Trophoblast cell (in vitro differentiated cells and primary cell): ENCODE results near the gene NAP1L4.
"Not testable (repeated sequence)": the region's sequence is repeated elsewhere in the genome, so short reads cannot be mapped to it uniquely, and the experiment has no call there.

Experiments
- DNase-seq, 2 donors: peaks; one replicate each; pipeline ENCODE4 v3.0.0-alpha.2; 2016
- H2AFZ ChIP-seq: 2 replicates; pipeline ENCODE4 v1.6.1; 2013; ENCODE audit warnings: low read length, moderate library complexity, mild to moderate bottlenecking; ENCODE audit not compliant: insufficient read depth, poor library complexity
- H2AK5ac ChIP-seq: 2 replicates; pipeline ENCODE4 v1.6.1; 2013; ENCODE audit warnings: mild to moderate bottlenecking, low read length
- H2BK120ac ChIP-seq: 2 replicates; pipeline ENCODE4 v1.6.1; 2013; ENCODE audit warnings: low read length, mild to moderate bottlenecking, moderate library complexity; ENCODE audit not compliant: insufficient read depth, poor library complexity
- H2BK12ac ChIP-seq: 2 replicates; pipeline ENCODE4 v1.6.1; 2013; ENCODE audit warnings: mild to moderate bottlenecking, low read length, moderate library complexity
- H2BK5ac ChIP-seq: 2 replicates; pipeline ENCODE4 v1.6.1; 2013; ENCODE audit warnings: low read length, low read depth, moderate library complexity, mild to moderate bottlenecking; ENCODE audit not compliant: poor library complexity
- H3K14ac ChIP-seq: 2 replicates; pipeline ENCODE4 v1.6.1; 2013; ENCODE audit warnings: mild to moderate bottlenecking, low read length
- H3K18ac ChIP-seq: 2 replicates; pipeline ENCODE4 v1.6.1; 2013; ENCODE audit warnings: mild to moderate bottlenecking, low read length
- H3K23ac ChIP-seq: 2 replicates; pipeline ENCODE4 v1.6.1; 2013; ENCODE audit warnings: low read length
- H3K27ac ChIP-seq: 2 replicates; pipeline ENCODE4 v1.5.1; 2013; ENCODE audit warnings: low read depth, mild to moderate bottlenecking, inconsistent platforms, low read length, moderate library complexity
- H3K27me3 ChIP-seq: 2 replicates; pipeline ENCODE4 v1.6.1; 2013; ENCODE audit warnings: inconsistent platforms, mild to moderate bottlenecking, low read length, moderate library complexity; ENCODE audit not compliant: insufficient read depth
- H3K36me3 ChIP-seq, 2 experiments: 1 replicate in 1 of 2; 2 replicates in 1 of 2; pipeline ENCODE4 v1.6.1; 2013; ENCODE audit warnings: low read length in 2 of 2, mild to moderate bottlenecking in 2 of 2, moderate library complexity in 1 of 2; ENCODE audit not compliant: insufficient read depth in 2 of 2, control insufficient read depth in 1 of 2
- H3K4ac ChIP-seq: 2 replicates; pipeline ENCODE4 v1.6.1; 2013; ENCODE audit warnings: low read depth, mild to moderate bottlenecking, low read length, moderate library complexity
- H3K4me1 ChIP-seq, 2 experiments: 1 replicate in 1 of 2; 2 replicates in 1 of 2; pipeline ENCODE4 v1.6.1; 2013; ENCODE audit warnings: low read length in 2 of 2, mild to moderate bottlenecking in 2 of 2, moderate library complexity in 1 of 2; ENCODE audit not compliant: insufficient read depth in 2 of 2, control insufficient read depth in 1 of 2
- H3K4me2 ChIP-seq: 2 replicates; pipeline ENCODE4 v1.6.1; 2013; ENCODE audit warnings: inconsistent platforms, mild to moderate bottlenecking, low read length, moderate library complexity
- H3K4me3 ChIP-seq: 2 replicates; pipeline ENCODE4 v1.5.1; 2013; ENCODE audit warnings: mild to moderate bottlenecking, low read depth, low read length, inconsistent platforms
- H3K79me1 ChIP-seq: one replicate; pipeline ENCODE4 v1.6.1; 2013; ENCODE audit warnings: low read length
- H3K79me2 ChIP-seq: 2 replicates; pipeline ENCODE4 v1.6.1; 2013; ENCODE audit warnings: low read length, mild to moderate bottlenecking; ENCODE audit not compliant: control insufficient read depth, insufficient read depth, poor library complexity
- H3K9ac ChIP-seq: 2 replicates; pipeline ENCODE4 v1.6.1; 2013; ENCODE audit warnings: mild to moderate bottlenecking, low read length
- H3K9me3 ChIP-seq: 2 replicates; pipeline ENCODE4 v1.6.1; 2013; ENCODE audit warnings: low read depth, mild to moderate bottlenecking, control low read depth, inconsistent platforms, low read length; ENCODE audit not compliant: insufficient read depth
- H4K12ac ChIP-seq: 2 replicates; pipeline ENCODE4 v1.6.1; 2013; ENCODE audit warnings: low read depth, mild to moderate bottlenecking, low read length, moderate library complexity
- H4K8ac ChIP-seq: 2 replicates; pipeline ENCODE4 v1.6.1; 2013; ENCODE audit warnings: low read depth, mild to moderate bottlenecking, low read length, moderate library complexity
- H4K91ac ChIP-seq: one replicate; pipeline ENCODE4 v1.6.1; 2013; ENCODE audit warnings: low read depth, mild to moderate bottlenecking, low read length, moderate library complexity
- WGBS: extraction: QIAGEN DNeasy Blood & Tissue Kit; methylation state at CpG from one replicate; pipeline ENCODE4 v1.1.7; 2013; ENCODE audit warnings: missing lambda C conversion rate; ENCODE audit not compliant: insufficient read length, insufficient coverage; ENCODE audit errors: extremely low coverage; 5-methylcytosine and 5-hydroxymethylcytosine counted together

The NAP1L4 gene

GRCh38 chr11:2937641-2938457, 54.3 kb downstream of the NAP1L4 start:
- H2BK120ac ChIP-seq, H3K18ac ChIP-seq, H2BK5ac ChIP-seq, H3K14ac ChIP-seq, H3K36me3 ChIP-seq, H3K79me1 ChIP-seq, H2AK5ac ChIP-seq, H4K12ac ChIP-seq, H3K9me3 ChIP-seq, H2AFZ ChIP-seq, H3K79me2 ChIP-seq, H3K4ac ChIP-seq, H3K4me3 ChIP-seq, H3K27me3 ChIP-seq, H3K27ac ChIP-seq, H3K4me2 ChIP-seq, H3K9ac ChIP-seq, H2BK12ac ChIP-seq, H3K23ac ChIP-seq, H4K8ac ChIP-seq, DNase-seq, H4K91ac ChIP-seq: not testable (repeated sequence)
- no CpG with 5 or more reads among the region's 32 CpGs for WGBS
- peaks cover 0 to 15% of the 10 kb centered on the region in 2 experiments for H3K4me1 ChIP-seq

DNA sequence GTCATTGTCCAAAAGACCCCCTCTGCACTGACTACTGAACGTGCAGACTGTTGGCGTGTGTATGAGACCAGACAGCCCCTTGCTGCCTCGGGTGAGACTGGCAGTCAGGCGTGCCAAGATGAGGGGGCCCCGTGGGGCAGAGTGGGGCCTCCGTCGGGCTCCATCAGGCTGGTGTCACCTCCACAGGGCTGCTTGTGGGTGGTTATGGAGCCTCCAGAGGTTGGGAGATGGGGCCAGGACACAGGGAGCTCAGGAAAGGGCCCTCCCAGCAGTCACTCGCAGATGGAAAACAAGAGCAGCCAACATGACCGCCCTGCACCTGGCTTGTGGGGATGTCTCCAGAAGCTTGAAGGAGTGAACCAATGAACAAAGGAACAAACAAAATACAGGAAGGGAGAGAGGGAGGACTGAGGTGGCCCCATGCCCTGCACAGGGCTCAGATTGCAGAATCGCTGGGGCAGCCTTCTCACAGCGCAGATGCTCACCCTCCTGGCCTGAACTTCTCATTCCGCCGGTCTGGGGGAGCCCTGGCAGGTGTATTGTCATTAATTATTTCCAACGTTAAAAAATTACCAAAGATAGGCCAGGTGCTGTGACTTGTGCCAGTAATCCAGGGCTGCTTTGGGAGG, 57.4 kb downstream of the NAP1L4 start:
- no peaks in the 10 kb centered on the region for H3K79me2 ChIP-seq
- H3K4me1 ChIP-seq: peaks cover 9 to 18% of the 10 kb centered on the region in 2 experiments
- H4K91ac ChIP-seq: no peak overlapping the region
- H2AK5ac ChIP-seq: no peak overlapping the region
- no peak overlapping the region for H3K14ac ChIP-seq
- H3K4me2 ChIP-seq: no peak overlapping the region
- no peak overlapping the region for H3K23ac ChIP-seq
- H3K36me3 ChIP-seq: no peaks in the 10 kb centered on the region
- no peak overlapping the region for H3K27ac ChIP-seq
- no peak overlapping the region for H2AFZ ChIP-seq
- H3K9ac ChIP-seq: no peak overlapping the region
- no peak overlapping the region for H3K4ac ChIP-seq
- H4K8ac ChIP-seq: no peak overlapping the region
- no peak overlapping the region for H2BK120ac ChIP-seq
- no peak for DNase-seq
- H3K4me3 ChIP-seq: no peak overlapping the region
- H3K27me3 ChIP-seq: peaks cover 6% of the 10 kb centered on the region
- H3K79me1 ChIP-seq: peaks cover 4% of the 10 kb centered on the region
- H3K9me3 ChIP-seq: peaks cover 9% of the 10 kb centered on the region
- H2BK12ac ChIP-seq: no peak overlapping the region
- WGBS: no CpG with 5 or more reads among the region's 14 CpGs
- H4K12ac ChIP-seq: no peak overlapping the region
- no peak overlapping the region for H2BK5ac ChIP-seq
- H3K18ac ChIP-seq: no peak overlapping the region

- Histone ChIP-seq H3K4ac (no peak overlapping the region), H3K9ac (no peak overlapping the region), H3K27ac (no peak overlapping the region), H4K91ac (no peak overlapping the region), H3K4me2 (no peak overlapping the region), H3K27me3 (peaks cover 11% of the 10 kb centered on the region), H3K79me1 (peaks cover 5% of the 10 kb centered on the region), H2BK5ac (no peak overlapping the region), H3K23ac (no peak overlapping the region), H2BK12ac (no peak overlapping the region), H3K4me3 (no peak overlapping the region), H4K12ac (no peak overlapping the region), H3K36me3 (no peaks in the 10 kb centered on the region), H2BK120ac (no peak overlapping the region), H2AK5ac (no peak overlapping the region), H3K14ac (no peak overlapping the region), H2AFZ (no peak overlapping the region), H3K18ac (no peak overlapping the region), H3K4me1 (peaks cover 12 to 22% of the 10 kb centered on the region in 2 experiments), H3K79me2 (no peaks in the 10 kb centered on the region), H4K8ac (no peak overlapping the region), H3K9me3 (peaks cover 8% of the 10 kb centered on the region)
- WGBS: no CpG with 5 or more reads among the region's 7 CpGs
- DNase-seq: no peak
Measured at GRCh38 chr11:2934021-2934550, 58.0 kb downstream of the NAP1L4 start.

GRCh38 chr11:2933375-2934020, 58.6 kb downstream of the NAP1L4 start:
- Histone ChIP-seq H3K9ac (no peak overlapping the region), H4K91ac (no peak overlapping the region), H3K23ac (no peak overlapping the region), H3K14ac (no peak overlapping the region), H4K8ac (no peak overlapping the region), H3K27ac (no peak overlapping the region), H3K4ac (no peak overlapping the region), H2AFZ (no peak overlapping the region), H3K79me2 (no peaks in the 10 kb centered on the region), H2BK12ac (no peak overlapping the region), H3K4me3 (no peak overlapping the region), H2AK5ac (no peak overlapping the region), H3K9me3 (peaks cover 7% of the 10 kb centered on the region), H2BK5ac (no peak overlapping the region), H3K4me2 (no peak overlapping the region), H3K27me3 (peaks cover 17% of the 10 kb centered on the region), H3K36me3 (no peaks in the 10 kb centered on the region), H3K18ac (no peak overlapping the region), H2BK120ac (no peak overlapping the region), H4K12ac (no peak overlapping the region), H3K79me1 (peaks cover 5% of the 10 kb centered on the region), H3K4me1 (peaks cover 15 to 28% of the 10 kb centered on the region in 2 experiments)
- peak; percentile 96 for DNase-seq
- WGBS: no CpG with 5 or more reads among the region's 12 CpGs
